ENCODE results near the gene MAGEB16.

The MAGEB16 gene

GRCh38 chrX:35798042-35798441 lies at the start of gene MAGEB16:
Gene MAGEB16 (plus strand): TSS chrX:35798342. CDS start chrX:35802197, 3,855 bp downstream.
- no peaks in the 10 kb centered on the region for H3K4me1 ChIP-seq (ENCODE audit: insufficient read depth, low read length)
- H3K9me3 ChIP-seq (ENCODE audit: low read length): no peaks in the 10 kb centered on the region
- H3K27me3 ChIP-seq (ENCODE audit: insufficient read depth, low read length): no peaks in the 10 kb centered on the region
- H3K36me3 ChIP-seq (ENCODE audit: insufficient read depth, low read length): no peaks in the 10 kb centered on the region
- no peak within 1 kb of the TSS for H3K4me3 ChIP-seq (ENCODE audit: low read length)
- H2AFZ ChIP-seq (ENCODE audit: low read depth, low read length): no peak within 1 kb of the TSS

DNA sequence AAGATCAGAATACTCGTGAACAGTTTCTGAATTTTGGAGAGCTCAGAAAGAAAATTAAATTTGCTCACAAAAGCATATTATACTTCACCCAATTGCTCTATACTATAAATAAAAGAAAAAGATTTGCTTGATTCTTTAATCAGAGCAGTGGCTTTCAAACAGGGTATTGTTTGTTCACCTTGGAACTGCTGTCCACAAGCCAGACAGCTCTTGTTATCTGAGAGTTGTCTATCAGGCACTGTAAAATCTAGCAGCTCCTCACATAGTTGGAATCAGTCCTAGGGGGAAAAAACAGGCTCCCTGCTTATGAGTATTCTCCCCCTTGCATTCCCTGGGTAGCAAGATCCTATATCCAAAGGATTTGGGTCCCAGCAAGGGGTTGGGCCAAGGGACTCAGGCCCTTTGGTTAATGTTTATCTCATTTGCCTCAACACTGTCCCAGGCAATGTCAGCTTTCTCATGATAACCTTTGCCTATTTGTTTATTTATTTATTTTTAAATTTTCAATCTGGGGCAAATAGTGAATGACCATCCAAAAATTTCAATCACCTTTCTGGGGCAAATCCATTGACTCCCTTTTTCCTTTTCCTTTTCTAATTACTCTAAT lies 24.1 kb upstream of the MAGEB16 start:
- H2AFZ ChIP-seq (ENCODE audit: low read depth, low read length): no peak overlapping the region
- H3K36me3 ChIP-seq (ENCODE audit: insufficient read depth, low read length): no peaks in the 10 kb centered on the region
- no peaks in the 10 kb centered on the region for H3K9me3 ChIP-seq (ENCODE audit: low read length)
- no peaks in the 10 kb centered on the region for H3K4me1 ChIP-seq (ENCODE audit: insufficient read depth, low read length)
- H3K4me3 ChIP-seq (ENCODE audit: low read length): no peak overlapping the region
- no peaks in the 10 kb centered on the region for H3K27me3 ChIP-seq (ENCODE audit: insufficient read depth, low read length)

DNA sequence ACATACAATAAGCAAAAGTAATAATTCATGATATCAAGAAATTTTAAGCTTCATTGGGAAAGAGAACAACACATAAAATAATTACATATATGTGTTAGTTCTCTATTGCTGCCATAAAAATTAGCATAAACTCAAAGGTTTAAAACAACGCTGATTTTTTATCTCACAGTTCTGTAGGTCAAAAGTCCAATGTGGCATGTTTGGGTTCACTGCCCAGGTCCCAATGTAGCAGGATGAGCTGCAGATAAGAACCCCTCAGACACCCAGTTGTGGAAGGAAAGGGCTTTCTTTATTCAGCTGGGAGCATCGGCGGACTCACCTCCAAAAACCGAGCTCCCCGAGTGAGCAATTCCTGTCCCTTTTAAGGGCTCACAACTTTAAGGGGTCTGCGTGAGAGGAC lies 13.1 kb upstream of the MAGEB16 start:
- Histone ChIP-seq H3K4me3 (ENCODE audit: low read length) (no peak overlapping the region), H2AFZ (ENCODE audit: low read depth, low read length) (no peak overlapping the region), H3K36me3 (ENCODE audit: insufficient read depth, low read length) (no peaks in the 10 kb centered on the region), H3K4me1 (ENCODE audit: insufficient read depth, low read length) (no peaks in the 10 kb centered on the region), H3K27me3 (ENCODE audit: insufficient read depth, low read length) (no peaks in the 10 kb centered on the region), H3K9me3 (ENCODE audit: low read length) (no peaks in the 10 kb centered on the region)

DNA sequence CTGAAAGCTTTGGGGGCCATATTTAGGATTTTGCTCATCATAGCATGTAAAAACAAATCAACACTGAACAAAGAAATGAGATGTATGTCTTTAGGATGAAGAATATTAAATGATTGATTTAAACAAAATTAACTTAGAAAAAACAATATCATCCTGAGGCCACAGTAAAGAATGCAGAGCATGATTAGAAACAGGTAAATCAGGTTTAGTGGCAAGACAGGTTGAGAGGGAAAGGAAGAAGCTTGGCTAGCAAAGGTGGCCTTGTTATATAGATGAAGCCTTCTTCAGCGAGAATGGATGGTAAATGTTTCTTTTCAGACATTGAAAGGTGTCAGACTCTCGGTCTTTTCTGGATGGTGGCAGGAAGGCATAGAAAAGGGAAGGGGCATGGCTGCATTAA lies 11.9 kb upstream of the MAGEB16 start:
- no peaks in the 10 kb centered on the region for H3K36me3 ChIP-seq (ENCODE audit: insufficient read depth, low read length)
- H3K4me3 ChIP-seq (ENCODE audit: low read length): no peak overlapping the region
- H2AFZ ChIP-seq (ENCODE audit: low read depth, low read length): no peak overlapping the region
- no peaks in the 10 kb centered on the region for H3K4me1 ChIP-seq (ENCODE audit: insufficient read depth, low read length)
- no peaks in the 10 kb centered on the region for H3K27me3 ChIP-seq (ENCODE audit: insufficient read depth, low read length)
- H3K9me3 ChIP-seq (ENCODE audit: low read length): no peaks in the 10 kb centered on the region

- no peaks in the 10 kb centered on the region for H3K4me1 ChIP-seq (ENCODE audit: insufficient read depth, low read length)
- H3K27me3 ChIP-seq (ENCODE audit: insufficient read depth, low read length): no peaks in the 10 kb centered on the region
- no peaks in the 10 kb centered on the region for H3K9me3 ChIP-seq (ENCODE audit: low read length)
- no peak overlapping the region for H2AFZ ChIP-seq (ENCODE audit: low read depth, low read length)
- no peaks in the 10 kb centered on the region for H3K36me3 ChIP-seq (ENCODE audit: insufficient read depth, low read length)
- H3K4me3 ChIP-seq (ENCODE audit: low read length): no peak overlapping the region
Measured at GRCh38 chrX:35787867-35788266, 10.3 kb upstream of the MAGEB16 start.

- no peaks in the 10 kb centered on the region for H3K36me3 ChIP-seq (ENCODE audit: insufficient read depth, low read length)
- H3K4me3 ChIP-seq (ENCODE audit: low read length): no peak overlapping the region
- H3K4me1 ChIP-seq (ENCODE audit: insufficient read depth, low read length): no peaks in the 10 kb centered on the region
- no peaks in the 10 kb centered on the region for H3K9me3 ChIP-seq (ENCODE audit: low read length)
- no peak overlapping the region for H2AFZ ChIP-seq (ENCODE audit: low read depth, low read length)
- H3K27me3 ChIP-seq (ENCODE audit: insufficient read depth, low read length): no peaks in the 10 kb centered on the region
Measured at GRCh38 chrX:35800474-35800873, 2.3 kb downstream of the MAGEB16 start.

DNA sequence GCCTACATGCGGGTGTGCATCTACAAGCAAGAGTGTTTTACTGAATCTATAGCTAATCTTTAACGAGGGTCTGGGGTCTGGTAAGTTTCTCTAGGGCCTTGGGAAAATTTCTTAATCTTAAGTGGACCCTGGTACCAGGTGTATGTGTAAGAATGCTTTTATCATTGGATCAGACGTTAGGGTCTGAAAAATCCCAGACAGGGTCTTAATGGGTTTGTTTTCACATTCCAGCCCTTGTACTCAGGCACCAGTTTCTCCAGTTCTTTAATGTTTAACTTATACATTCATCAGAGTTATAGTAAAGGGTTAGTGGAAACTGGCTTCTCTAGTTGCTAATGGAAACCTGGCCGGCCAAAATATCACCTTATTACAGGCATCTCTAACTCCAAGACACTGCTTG lies 11.6 kb downstream of the MAGEB16 start:
- Histone ChIP-seq H3K4me3 (ENCODE audit: low read length) (no peak overlapping the region), H3K4me1 (ENCODE audit: insufficient read depth, low read length) (no peaks in the 10 kb centered on the region), H2AFZ (ENCODE audit: low read depth, low read length) (no peak overlapping the region), H3K9me3 (ENCODE audit: low read length) (no peaks in the 10 kb centered on the region), H3K36me3 (ENCODE audit: insufficient read depth, low read length) (no peaks in the 10 kb centered on the region), H3K27me3 (ENCODE audit: insufficient read depth, low read length) (no peaks in the 10 kb centered on the region)

GRCh38 chrX:35819241-35819640 lies 21.1 kb downstream of the MAGEB16 start:
- no peaks in the 10 kb centered on the region for H3K27me3 ChIP-seq (ENCODE audit: insufficient read depth, low read length)
- H3K4me3 ChIP-seq (ENCODE audit: low read length): no peak overlapping the region
- no peak overlapping the region for H2AFZ ChIP-seq (ENCODE audit: low read depth, low read length)
- H3K36me3 ChIP-seq (ENCODE audit: insufficient read depth, low read length): no peaks in the 10 kb centered on the region
- H3K9me3 ChIP-seq (ENCODE audit: low read length): no peaks in the 10 kb centered on the region
- H3K4me1 ChIP-seq (ENCODE audit: insufficient read depth, low read length): no peaks in the 10 kb centered on the region

- Histone ChIP-seq H3K9me3 (ENCODE audit: low read length) (no peaks in the 10 kb centered on the region), H3K4me3 (ENCODE audit: low read length) (no peak overlapping the region), H3K4me1 (ENCODE audit: insufficient read depth, low read length) (no peaks in the 10 kb centered on the region), H3K36me3 (ENCODE audit: insufficient read depth, low read length) (no peaks in the 10 kb centered on the region), H2AFZ (ENCODE audit: low read depth, low read length) (no peak overlapping the region), H3K27me3 (ENCODE audit: insufficient read depth, low read length) (no peaks in the 10 kb centered on the region)
Measured at GRCh38 chrX:35826503-35826902, 28.4 kb downstream of the MAGEB16 start.

- Histone ChIP-seq H3K9me3 (ENCODE audit: low read length) (no peaks in the 10 kb centered on the region), H3K4me3 (ENCODE audit: low read length) (no peak overlapping the region), H3K4me1 (ENCODE audit: insufficient read depth, low read length) (no peaks in the 10 kb centered on the region), H3K36me3 (ENCODE audit: insufficient read depth, low read length) (no peaks in the 10 kb centered on the region), H3K27me3 (ENCODE audit: insufficient read depth, low read length) (no peaks in the 10 kb centered on the region), H2AFZ (ENCODE audit: low read depth, low read length) (no peak overlapping the region)
Measured at GRCh38 chrX:35829501-35829900, 31.4 kb downstream of the MAGEB16 start.

- no peaks in the 10 kb centered on the region for H3K27me3 ChIP-seq (ENCODE audit: insufficient read depth, low read length)
- no peak overlapping the region for H2AFZ ChIP-seq (ENCODE audit: low read depth, low read length)
- H3K36me3 ChIP-seq (ENCODE audit: insufficient read depth, low read length): no peaks in the 10 kb centered on the region
- H3K9me3 ChIP-seq (ENCODE audit: low read length): no peaks in the 10 kb centered on the region
- no peaks in the 10 kb centered on the region for H3K4me1 ChIP-seq (ENCODE audit: insufficient read depth, low read length)
- no peak overlapping the region for H3K4me3 ChIP-seq (ENCODE audit: low read length)
Measured at GRCh38 chrX:35841872-35842271, 43.7 kb downstream of the MAGEB16 start.

GRCh38 chrX:35842674-35843073 lies 44.5 kb downstream of the MAGEB16 start:
- H3K36me3 ChIP-seq (ENCODE audit: insufficient read depth, low read length): no peaks in the 10 kb centered on the region

DNA sequence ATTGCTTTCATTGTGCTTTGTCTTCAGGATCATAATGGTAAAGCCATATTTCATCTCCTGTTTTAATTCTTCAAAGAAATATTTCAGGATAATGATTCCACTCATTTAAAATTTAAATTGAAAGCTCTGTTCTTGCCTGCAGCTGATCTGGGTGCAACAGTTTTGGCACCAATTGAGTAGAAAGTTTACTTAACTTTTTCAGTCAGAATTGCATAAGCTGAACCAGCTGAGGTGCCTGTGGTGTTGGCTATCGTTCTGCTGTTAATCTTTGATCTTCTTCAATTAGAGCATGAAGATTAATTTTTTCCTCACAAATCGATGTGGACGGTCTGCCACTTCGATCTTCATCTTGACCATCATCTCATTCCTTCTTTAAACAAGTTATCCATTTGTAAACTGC lies 49.6 kb downstream of the MAGEB16 start:
- no peaks in the 10 kb centered on the region for H3K27me3 ChIP-seq (ENCODE audit: insufficient read depth, low read length)
- no peak overlapping the region for H3K4me3 ChIP-seq (ENCODE audit: low read length)
- no peak overlapping the region for H2AFZ ChIP-seq (ENCODE audit: low read depth, low read length)
- no peaks in the 10 kb centered on the region for H3K9me3 ChIP-seq (ENCODE audit: low read length)
- H3K36me3 ChIP-seq (ENCODE audit: insufficient read depth, low read length): no peaks in the 10 kb centered on the region
- no peaks in the 10 kb centered on the region for H3K4me1 ChIP-seq (ENCODE audit: insufficient read depth, low read length)

More at GRCh38 chrX:35842674-35843073, 44.5 kb downstream of the MAGEB16 start:
- Histone ChIP-seq H2AFZ (ENCODE audit: low read depth, low read length) (no peak overlapping the region), H3K4me3 (ENCODE audit: low read length) (no peak overlapping the region), H3K27me3 (ENCODE audit: insufficient read depth, low read length) (no peaks in the 10 kb centered on the region), H3K9me3 (ENCODE audit: low read length) (no peaks in the 10 kb centered on the region), H3K4me1 (ENCODE audit: insufficient read depth, low read length) (no peaks in the 10 kb centered on the region)
